Pulmonary artery endothelial cell (primary cell): ENCODE results near the gene SST. TPM values are rescaled to one million over a fixed set of nuclear protein-coding genes. Genes with fewer than 3 reads are reported as not detected.

ENCODE experiments used
- DNase-seq: peaks from one replicate; pipeline ENCODE4 v3.0.0-alpha.2; 2011; ENCODE audit warnings: low read depth, low spot score
- total RNA-seq: library from RNA; depleted of rRNA; stranded (reverse); fragments of >200 nt; gene quantifications from 2 replicates; pipeline ENCODE4 v1.2.3, GENCODE V29; 2014

SST gene
- not detected in 2 replicates for total RNA-seq

- no peak for DNase-seq
Measured at GRCh38 chr3:187669675-187670504, at the start of gene SST. Gene SST (minus strand): TSS chr3:187670394. CDS start chr3:187670291, 103 bp downstream.

- no peak for DNase-seq
Measured at GRCh38 chr3:187719628-187720336, 49.6 kb upstream of the SST start.

- DNase-seq: no peak
Measured at GRCh38 chr3:187718802-187719201, 48.6 kb upstream of the SST start.

- DNase-seq: no peak
Measured at GRCh38 chr3:187717572-187717971, 47.4 kb upstream of the SST start.

GRCh38 chr3:187714404-187714979 lies 44.3 kb upstream of the SST start:
- no peak for DNase-seq

GRCh38 chr3:187713504-187713903 lies 43.3 kb upstream of the SST start:
- DNase-seq: no peak

- DNase-seq: no peak
Measured at GRCh38 chr3:187709155-187709554, 39.0 kb upstream of the SST start.

GRCh38 chr3:187708696-187709095 lies 38.5 kb upstream of the SST start:
- DNase-seq: no peak

GRCh38 chr3:187706971-187707370 lies 36.8 kb upstream of the SST start:
- DNase-seq: no peak

- DNase-seq: no peak
Measured at GRCh38 chr3:187705164-187705563, 35.0 kb upstream of the SST start.

- no peak for DNase-seq
Measured at GRCh38 chr3:187702507-187703033, 32.4 kb upstream of the SST start, which contains the start of gene RTP2. Gene RTP2 (minus strand): TSS chr3:187702557. CDS start chr3:187702128, 429 bp downstream.

GRCh38 chr3:187700249-187700648 lies 30.1 kb upstream of the SST start:
- DNase-seq: no peak

- DNase-seq: no peak
Measured at GRCh38 chr3:187698499-187699399, 28.6 kb upstream of the SST start.

- no peak for DNase-seq
Measured at GRCh38 chr3:187696021-187696420, 25.8 kb upstream of the SST start.

GRCh38 chr3:187695449-187695848 lies 25.3 kb upstream of the SST start:
- DNase-seq: no peak

- no peak for DNase-seq
Measured at GRCh38 chr3:187694801-187695200, 24.6 kb upstream of the SST start.

GRCh38 chr3:187693431-187693830 lies 23.2 kb upstream of the SST start:
- DNase-seq: no peak

- DNase-seq: no peak
Measured at GRCh38 chr3:187689984-187690383, 19.8 kb upstream of the SST start.

- DNase-seq: no peak
Measured at GRCh38 chr3:187686621-187687273, 16.6 kb upstream of the SST start.

- no peak for DNase-seq
Measured at GRCh38 chr3:187685948-187686347, 15.8 kb upstream of the SST start.
